PFSK-1 (cell line): Measurements from ENCODE around the gene BATF3.

Source experiments
- FOXP2 ChIP-seq: optimal IDR thresholded peaks from 2 replicates; pipeline ENCODE3; 2011; ENCODE audit warnings: borderline replicate concordance, control low read depth, inconsistent platforms; ENCODE audit not compliant: insufficient read depth; ENCODE audit errors: extremely low read length, extremely low read depth
- POLR2AphosphoS5 ChIP-seq: IDR thresholded peaks from 2 replicates; pipeline ENCODE4 v1.6.1; 2012; ENCODE audit warnings: low read depth, mild to moderate bottlenecking, control low read depth, low read length, moderate library complexity
- SIN3A ChIP-seq: IDR thresholded peaks from 2 replicates; pipeline ENCODE4 v1.6.1; 2012; ENCODE audit warnings: mild to moderate bottlenecking, low read length, moderate library complexity, borderline replicate concordance; ENCODE audit not compliant: insufficient read depth
- TAF1 ChIP-seq: IDR thresholded peaks from 2 replicates; pipeline ENCODE4 v1.6.1; 2012; ENCODE audit warnings: low read length, control low read depth, borderline replicate concordance; ENCODE audit not compliant: insufficient read depth
- TF ChIP-seq, protein P1 (sequence below), 2 experiments: IDR thresholded peaks; 2 replicates each; pipeline versions ENCODE4 v1.6.1 to v1.8.0; 2011 to 2012; ENCODE audit warnings: low read depth in 2 of 2, low read length in 2 of 2, control low read depth in 1 of 2, inconsistent platforms in 1 of 2, mild to moderate bottlenecking in 1 of 2, moderate library complexity in 1 of 2; ENCODE audit not compliant: insufficient read depth in 1 of 2

Gene BATF3

DNA sequence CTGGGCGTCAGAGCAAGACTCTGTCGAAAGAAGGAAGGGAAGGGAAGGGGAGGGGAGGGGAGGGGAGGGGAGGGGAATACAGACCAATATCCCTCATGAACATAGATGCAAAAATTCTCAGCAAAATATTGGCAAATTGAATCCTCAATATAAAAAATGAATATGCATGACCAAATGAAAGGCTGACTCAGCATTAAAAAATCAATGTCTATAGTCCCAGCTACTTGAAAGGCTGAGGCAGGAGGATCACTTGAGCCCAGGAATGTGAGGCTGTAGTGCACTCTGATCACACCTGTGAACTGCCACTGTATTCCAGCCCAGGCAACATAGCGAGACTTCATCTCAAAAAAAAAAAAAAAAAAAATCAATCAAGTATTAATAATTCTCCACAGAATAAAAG lies 24.0 kb downstream of the BATF3 start:
- no peak for TF ChIP-seq SIN3A
- no peak for TF ChIP-seq FOXP2
- no peak for TF ChIP-seq TAF1
- TF ChIP-seq, protein P1, sequence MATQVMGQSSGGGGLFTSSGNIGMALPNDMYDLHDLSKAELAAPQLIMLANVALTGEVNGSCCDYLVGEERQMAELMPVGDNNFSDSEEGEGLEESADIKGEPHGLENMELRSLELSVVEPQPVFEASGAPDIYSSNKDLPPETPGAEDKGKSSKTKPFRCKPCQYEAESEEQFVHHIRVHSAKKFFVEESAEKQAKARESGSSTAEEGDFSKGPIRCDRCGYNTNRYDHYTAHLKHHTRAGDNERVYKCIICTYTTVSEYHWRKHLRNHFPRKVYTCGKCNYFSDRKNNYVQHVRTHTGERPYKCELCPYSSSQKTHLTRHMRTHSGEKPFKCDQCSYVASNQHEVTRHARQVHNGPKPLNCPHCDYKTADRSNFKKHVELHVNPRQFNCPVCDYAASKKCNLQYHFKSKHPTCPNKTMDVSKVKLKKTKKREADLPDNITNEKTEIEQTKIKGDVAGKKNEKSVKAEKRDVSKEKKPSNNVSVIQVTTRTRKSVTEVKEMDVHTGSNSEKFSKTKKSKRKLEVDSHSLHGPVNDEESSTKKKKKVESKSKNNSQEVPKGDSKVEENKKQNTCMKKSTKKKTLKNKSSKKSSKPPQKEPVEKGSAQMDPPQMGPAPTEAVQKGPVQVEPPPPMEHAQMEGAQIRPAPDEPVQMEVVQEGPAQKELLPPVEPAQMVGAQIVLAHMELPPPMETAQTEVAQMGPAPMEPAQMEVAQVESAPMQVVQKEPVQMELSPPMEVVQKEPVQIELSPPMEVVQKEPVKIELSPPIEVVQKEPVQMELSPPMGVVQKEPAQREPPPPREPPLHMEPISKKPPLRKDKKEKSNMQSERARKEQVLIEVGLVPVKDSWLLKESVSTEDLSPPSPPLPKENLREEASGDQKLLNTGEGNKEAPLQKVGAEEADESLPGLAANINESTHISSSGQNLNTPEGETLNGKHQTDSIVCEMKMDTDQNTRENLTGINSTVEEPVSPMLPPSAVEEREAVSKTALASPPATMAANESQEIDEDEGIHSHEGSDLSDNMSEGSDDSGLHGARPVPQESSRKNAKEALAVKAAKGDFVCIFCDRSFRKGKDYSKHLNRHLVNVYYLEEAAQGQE (IDR thresholded peaks at IDR 0.05; ENCODE audit: insufficient read depth in 1 of 2, low read depth in 2 of 2, low read length in 2 of 2) = no peak
- no peak for TF ChIP-seq POLR2AphosphoS5

DNA sequence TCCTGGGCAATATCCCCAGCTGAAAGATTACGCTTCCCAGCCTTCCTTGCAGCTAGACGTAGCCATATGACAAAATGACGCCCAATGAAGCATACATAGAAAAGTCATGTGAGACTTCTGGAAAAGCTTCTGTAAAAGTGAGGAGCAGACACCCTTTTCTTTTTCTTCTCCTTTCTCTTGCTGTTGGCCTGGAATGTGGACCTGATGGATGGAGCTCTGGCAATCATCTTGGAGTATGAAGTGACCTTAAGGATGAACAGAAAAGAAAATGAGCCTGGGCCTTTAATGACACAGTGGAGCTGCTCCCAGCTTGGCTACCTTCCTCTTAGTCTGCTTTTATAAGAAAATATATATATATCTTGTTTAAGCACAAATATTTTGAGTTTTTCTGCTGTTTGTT lies 24.8 kb downstream of the BATF3 start:
- TF ChIP-seq TAF1 (no peak), FOXP2 (no peak), POLR2AphosphoS5 (no peak), SIN3A (no peak)
- TF ChIP-seq, protein P1 (IDR thresholded peaks at IDR 0.05; ENCODE audit: insufficient read depth in 1 of 2, low read depth in 2 of 2, low read length in 2 of 2) = no peak

DNA sequence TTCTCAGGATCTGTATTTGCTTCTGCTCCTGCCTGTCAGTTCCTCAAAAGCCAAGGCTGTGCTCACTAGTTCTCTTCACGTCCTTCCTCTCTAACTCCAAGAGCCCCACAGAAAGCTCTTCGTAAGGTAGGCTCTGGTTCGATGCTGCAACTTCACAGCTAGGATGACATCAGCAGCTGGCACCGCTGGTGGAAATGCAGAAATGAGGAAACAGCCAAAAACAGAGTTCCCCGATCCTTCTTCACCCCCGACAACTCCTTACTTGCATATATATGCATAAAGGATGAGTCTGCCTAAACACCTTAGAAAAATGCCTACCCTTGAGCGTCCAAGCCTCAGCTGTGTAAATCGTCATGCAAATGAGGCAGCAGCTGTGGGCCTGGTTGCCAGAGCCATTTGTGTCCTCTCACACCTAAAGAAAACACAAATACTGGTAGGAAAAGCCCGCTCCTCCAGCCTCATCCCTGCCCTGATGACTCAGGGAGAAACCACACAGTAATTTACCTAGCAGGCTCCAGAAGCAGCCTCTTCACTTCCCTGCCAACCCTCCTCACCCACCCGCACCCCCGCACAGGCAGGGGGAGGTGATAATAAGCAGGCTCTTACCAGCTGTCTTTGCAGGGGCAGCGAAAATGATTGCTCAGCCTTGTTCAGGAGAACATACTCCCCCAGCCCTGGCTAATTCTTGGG lies 28.2 kb downstream of the BATF3 start:
- TF ChIP-seq FOXP2 = no peak
- TF ChIP-seq POLR2AphosphoS5 = no peak
- TF ChIP-seq, protein P1 (IDR thresholded peaks at IDR 0.05; ENCODE audit: insufficient read depth in 1 of 2, low read depth in 2 of 2, low read length in 2 of 2) = no peak
- TF ChIP-seq SIN3A = no peak
- no peak for TF ChIP-seq TAF1

DNA sequence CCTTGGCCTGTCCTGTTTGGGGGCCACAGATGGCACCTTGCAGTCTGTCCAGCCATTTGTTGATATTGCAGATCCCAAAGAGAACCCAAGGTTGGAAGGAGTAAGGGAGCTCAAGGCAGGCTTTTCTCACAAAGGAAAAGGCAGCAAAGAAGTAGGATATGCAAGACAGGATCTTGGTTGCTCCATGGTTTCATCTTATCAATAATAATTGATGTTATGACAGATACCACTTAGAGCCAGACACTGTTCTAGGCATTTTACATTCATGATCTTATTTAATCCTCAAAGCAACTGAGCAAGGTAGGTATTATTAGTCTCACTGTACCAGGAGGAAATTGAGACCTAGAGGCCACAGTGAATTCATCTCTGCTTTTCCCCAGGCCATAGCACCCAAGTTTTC lies 28.8 kb downstream of the BATF3 start:
- no peak for TF ChIP-seq TAF1
- TF ChIP-seq POLR2AphosphoS5 = no peak
- TF ChIP-seq, protein P1 (IDR thresholded peaks at IDR 0.05; ENCODE audit: insufficient read depth in 1 of 2, low read depth in 2 of 2, low read length in 2 of 2) = no peak
- TF ChIP-seq FOXP2 = no peak
- TF ChIP-seq SIN3A = no peak

DNA sequence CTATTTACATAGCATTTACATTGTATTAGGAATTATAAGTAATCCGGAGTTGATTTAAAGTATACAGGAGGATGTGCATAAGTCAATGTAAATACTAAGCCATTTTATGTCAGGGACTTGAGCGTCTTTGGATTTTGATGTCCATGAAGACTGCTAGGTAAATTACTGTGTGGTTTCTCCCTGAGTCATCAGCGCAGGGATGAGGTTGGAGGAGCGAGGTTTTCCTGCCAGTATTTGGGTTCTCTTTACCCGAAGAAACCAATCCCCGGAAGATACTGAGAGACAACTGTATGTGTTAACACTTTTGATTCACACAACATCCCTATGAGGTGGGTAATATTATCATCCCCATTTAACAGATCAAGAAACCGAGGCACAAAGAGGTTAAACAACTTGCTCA lies 29.3 kb downstream of the BATF3 start:
- TF ChIP-seq, protein P1 (IDR thresholded peaks at IDR 0.05; ENCODE audit: insufficient read depth in 1 of 2, low read depth in 2 of 2, low read length in 2 of 2) = no peak
